GM12878 (cell line): ENCODE data around the gene FAS. TPM values are rescaled to one million over a fixed set of nuclear protein-coding genes. Genes with fewer than 3 reads are reported as not detected.

Experiments used
- ATAC-seq: fragments of 200-7000 bp; cut with Tn5 transposase; 3 replicates; pipeline ENCODE4 v1.9.1; 2020; ENCODE audit warnings: mild to moderate bottlenecking, moderate library complexity
- BruUV-seq: library from RNA; stranded (reverse); fragments of 400-500 nt; replicated peaks from 2 replicates; lab custom pipeline; 2021; lab: Mats Ljungman, UMichigan
- CTCF ChIA-PET: fragments of 300-600 bp; sonication (Branson Sonifier 250); formaldehyde crosslinking; extraction: SDS; loops from one replicate; lab custom pipeline; 2021; ENCODE audit warnings: inconsistent platforms; lab: Yijun Ruan, JAX
- POLR2A ChIA-PET: fragments of 350-600 bp; formaldehyde crosslinking; extraction: SDS; loops from one replicate; lab custom pipeline; 2021; ENCODE audit warnings: inconsistent platforms; lab: Charles Lee
- RAD21 ChIA-PET: fragments of 300-600 bp; sonication (Branson Sonifier 250); formaldehyde crosslinking; loops from one replicate; lab custom pipeline; 2023; ENCODE audit warnings: antibody characterized with exemption; ENCODE audit not compliant: unreplicated experiment; lab: Charles Lee
- SMC1A ChIA-PET: fragments of 300-600 bp; sonication (Branson Sonifier 250); formaldehyde crosslinking; loops from one replicate; lab custom pipeline; 2023; ENCODE audit not compliant: unreplicated experiment, uncharacterized antibody; lab: Charles Lee
- DNase-seq: peaks from one replicate; pipeline ENCODE4 v3.0.0-alpha.2; 2011; ENCODE audit warnings: low read depth, low spot score
- FAIRE-seq: peaks from 3 replicates; lab custom pipeline; 2011; peaks lifted over from hg19 to GRCh38; lab: Jason Lieb, UNC
- H2AFZ ChIP-seq: 2 replicates; pipeline ENCODE4 v1.6.0; 2011; ENCODE audit warnings: low read depth, low read length, control low read depth; ENCODE audit not compliant: control insufficient read depth
- H3K27ac ChIP-seq: 2 replicates; pipeline ENCODE4 v1.5.1; 2011; ENCODE audit warnings: control low read depth; ENCODE audit not compliant: control insufficient read depth, insufficient read depth
- H3K27me3 ChIP-seq, 2 experiments: replicated peaks in 1 of 2; 2 replicates each; pipeline versions ENCODE4 v1.6.0 to v1.6.1; 2011; ENCODE audit warnings: low read length in 1 of 2; ENCODE audit not compliant: control insufficient read depth in 2 of 2, insufficient read depth in 2 of 2
- H3K36me3 ChIP-seq, 2 experiments: 2 replicates each; pipeline ENCODE4 v1.5.1; 2011; ENCODE audit warnings: low read length in 1 of 2; ENCODE audit not compliant: control insufficient read depth in 2 of 2, insufficient read depth in 2 of 2
- H3K4me1 ChIP-seq: 2 replicates; pipeline ENCODE4 v1.6.1; 2011; ENCODE audit warnings: mild to moderate bottlenecking, low read length, moderate library complexity, mixed read lengths; ENCODE audit not compliant: control insufficient read depth, insufficient read depth
- H3K4me2 ChIP-seq: 2 replicates; pipeline ENCODE4 v1.6.0; 2011; ENCODE audit warnings: control low read depth; ENCODE audit not compliant: control insufficient read depth, insufficient read depth
- H3K4me3 ChIP-seq: fragments of 200-600 bp; sonication (generic); 2 replicates; pipeline ENCODE4 v1.5.1; 2016
- H3K79me2 ChIP-seq: 2 replicates; pipeline ENCODE4 v1.6.0; 2011; ENCODE audit warnings: low read length; ENCODE audit not compliant: control insufficient read depth, insufficient read depth
- H3K9ac ChIP-seq: 2 replicates; pipeline ENCODE4 v1.8.0; 2011; ENCODE audit warnings: low read length, control low read depth, mixed read lengths; ENCODE audit not compliant: control insufficient read depth, insufficient read depth
- H3K9me3 ChIP-seq: replicated peaks from 3 replicates; pipeline ENCODE4 v1.5.1; 2011; ENCODE audit warnings: mild to moderate bottlenecking, low read length; ENCODE audit not compliant: control insufficient read depth, insufficient read depth
- H4K20me1 ChIP-seq: 2 replicates; pipeline ENCODE4 v1.6.0; 2011; ENCODE audit not compliant: control insufficient read depth, insufficient read depth
- FOS ChIP-seq: IDR thresholded peaks from 3 replicates; pipeline ENCODE4 v1.6.1; 2011; ENCODE audit warnings: borderline replicate concordance; ENCODE audit not compliant: insufficient read length; ENCODE audit errors: extremely low read depth
- KDM1A ChIP-seq: fragments of 200-600 bp; sonication (generic); IDR thresholded peaks from 2 replicates; pipeline ENCODE4 v1.6.1; 2016; ENCODE audit warnings: borderline replicate concordance
- NBN ChIP-seq: fragments of 450-650 bp; IDR thresholded peaks from 2 replicates; pipeline ENCODE4 v1.6.1; 2016
- POLR2A ChIP-seq: IDR thresholded peaks from 2 replicates; pipeline ENCODE4 v1.6.1; 2011; ENCODE audit warnings: low read depth, mild to moderate bottlenecking, low read length
- RAD51 ChIP-seq: fragments of 450-650 bp; IDR thresholded peaks from 2 replicates; pipeline ENCODE4 v1.6.1; 2016; ENCODE audit warnings: moderate library complexity, mild to moderate bottlenecking, inconsistent platforms
- RBBP5 ChIP-seq: fragments of 200-600 bp; sonication (generic); conservative IDR thresholded peaks from 2 replicates; pipeline ENCODE4 v1.6.1; 2016
- RELA ChIP-seq: fragments of 450-650 bp; IDR thresholded peaks from 2 replicates; pipeline ENCODE4 v1.8.0; 2014; ENCODE audit warnings: borderline replicate concordance; ENCODE audit not compliant: partially characterized antibody
- SP1 ChIP-seq: IDR thresholded peaks from one replicate; pipeline ENCODE4 v1.6.1; 2011; ENCODE audit warnings: low read depth, low read length
- ZNF384 ChIP-seq: IDR thresholded peaks from 2 replicates; pipeline ENCODE4 v1.6.1; 2012; ENCODE audit warnings: low read depth, mild to moderate bottlenecking, low read length, improper control_type of control experiment, borderline replicate concordance
- WGBS: methylation state at CpG from one replicate; pipeline ENCODE4 v1.1.6; 2016; ENCODE audit warnings: low lambda C conversion rate; ENCODE audit not compliant: insufficient replicate concordance, insufficient coverage; ENCODE audit errors: missing lambda C conversion rate; 5-methylcytosine and 5-hydroxymethylcytosine counted together
- in situ Hi-C: fragments of 300-500 bp; cut with MboI; formaldehyde crosslinking; loops from 9 replicates; pipeline ENCODE4 v1.14.3; 2018; ENCODE audit warnings: mixed read lengths
- intact Hi-C: fragments of 100-400 bp; cut with micrococcal nuclease; formaldehyde crosslinking; loops from one replicate; pipeline ENCODE4 v1.14.2; 2022; ENCODE audit not compliant: unreplicated experiment
- polyA plus RNA-seq, 11 experiments: library from polyadenylated mRNA; depleted of rRNA in 4 of 11; unstranded in 6 of 11; stranded (reverse) in 5 of 11; fragments of >200 nt; fragmentation: Nextera tagmentation in 4 of 11; fragmentation: Illumina TruSeq in 1 of 11; extraction: Ambion mirVana in 4 of 11; extraction: Trizol in 1 of 11; gene quantifications; 1 replicate in 1 of 11; 2 replicates in 10 of 11; pipeline versions ENCODE4 v1.2.1 to v1.2.3, GENCODE V29; 2011 to 2016; ENCODE audit warnings: inconsistent platforms in 2 of 11, missing spikeins in 2 of 11, low read depth in 1 of 11
- total RNA-seq, 4 experiments: library from RNA; depleted of rRNA in 3 of 4; stranded (reverse); fragments of >200 nt in 3 of 4; fragmentation: Illumina TruSeq in 1 of 4; extraction: Trizol in 1 of 4; gene quantifications; 2 replicates each; pipeline versions ENCODE4 v1.2.1 to v1.2.3, GENCODE V29; 2013 to 2021
- TF ChIP-seq, protein P1 (sequence below): fragments of 450-650 bp; IDR thresholded peaks from 2 replicates; pipeline ENCODE4 v1.6.1; 2014; ENCODE audit warnings: mild to moderate bottlenecking
- TF ChIP-seq, protein P2 (sequence below): IDR thresholded peaks from 2 replicates; pipeline ENCODE4 v1.6.1; 2011; ENCODE audit warnings: low read depth, low read length, improper control_type of control experiment, borderline replicate concordance
- TF ChIP-seq, protein P3 (sequence below): fragments of 450-650 bp; formaldehyde crosslinking; IDR thresholded peaks from 2 replicates; pipeline ENCODE4 v1.5.0; 2022; ENCODE audit warnings: mild to moderate bottlenecking, missing genetic modification characterization
- TF ChIP-seq, protein P4 (sequence below): IDR thresholded peaks from 2 replicates; pipeline ENCODE4 v1.6.1; 2011; ENCODE audit warnings: low read depth, mild to moderate bottlenecking, low read length, moderate library complexity, borderline replicate concordance; ENCODE audit errors: extremely low read depth
- TF ChIP-seq, protein P5 (sequence below): fragments of 450-650 bp; formaldehyde crosslinking; IDR thresholded peaks from 2 replicates; pipeline ENCODE4 v1.4.0; 2020; ENCODE audit warnings: mild to moderate bottlenecking, moderate library complexity

FAS gene
- total and polyA plus RNA-seq, 10 of the 15 experiments (the other 5 are each of a cell fraction or from before 2014, with no cell fraction given): 50.1 to 147 (median 69.9) TPM

DNA sequence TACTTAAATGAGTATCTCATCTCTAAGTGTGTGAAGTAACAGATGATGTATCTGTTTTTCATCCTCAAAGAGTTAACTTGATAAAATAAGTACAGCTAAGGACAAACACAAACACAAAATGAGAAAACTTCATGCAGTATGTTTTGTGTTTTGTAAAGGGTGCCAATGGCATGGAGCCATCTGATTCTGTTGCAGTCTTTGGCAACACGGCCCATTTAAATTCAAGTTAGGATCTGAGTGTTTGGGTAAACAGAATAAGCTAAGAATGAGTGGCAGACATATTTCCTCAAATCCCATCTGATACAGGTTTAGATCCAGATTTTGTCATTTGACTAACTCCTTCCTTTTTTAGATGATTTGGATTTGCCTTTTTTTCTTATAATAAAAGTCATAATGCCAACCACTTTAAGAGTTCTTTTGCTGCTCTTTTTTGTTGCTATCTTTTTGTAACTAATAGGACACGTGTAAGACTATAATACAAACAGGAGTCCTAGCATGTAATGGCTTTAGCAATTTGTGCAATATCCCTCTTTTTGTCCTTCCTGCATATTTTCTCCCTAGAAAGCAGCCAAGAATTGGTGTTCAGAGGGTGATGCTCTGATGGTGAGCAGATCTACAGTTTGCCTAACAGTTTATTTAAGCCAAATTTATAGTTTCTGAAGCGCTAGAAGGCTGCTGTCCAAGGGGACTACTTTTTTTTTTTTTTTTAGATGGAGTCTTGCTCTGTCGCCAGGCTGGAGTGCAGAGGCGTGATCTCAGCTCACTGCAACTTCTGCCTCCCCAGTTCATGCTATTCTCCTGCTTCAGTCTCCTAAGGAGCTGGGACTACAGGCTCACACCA lies 19.2 kb upstream of the FAS start:
- no peak for ATAC-seq
- SMC1A ChIA-PET: interaction anchor here (0.5 to 1.3 kb wide), 7 partner anchors 8 to 173 kb away, joined by 3 to 4 read pairs (median 3); no protein-coding TSS in a partner anchor
- no TSS peak for BruUV-seq
- Histone ChIP-seq H3K4me1 (no peaks in the 10 kb centered on the region), H3K27me3 (no peaks in the 10 kb centered on the region), H3K36me3 (no peaks in the 10 kb centered on the region), H3K27ac (no peak overlapping the region), H3K9me3 (no peaks in the 10 kb centered on the region), H3K79me2 (no peaks in the 10 kb centered on the region), H4K20me1 (no peaks in the 10 kb centered on the region), H3K4me2 (no peak overlapping the region), H2AFZ (no peak overlapping the region), H3K9ac (no peak overlapping the region), H3K4me3 (no peak overlapping the region)
- CTCF ChIA-PET: interaction anchor here (0.6 to 2.6 kb wide), 4 partner anchors 16 to 247 kb away, joined by 3 to 8 read pairs (median 4); no protein-coding TSS in a partner anchor
- no peak for DNase-seq
- WGBS: 85% methylated on average over 4 of the region's 5 CpGs
- intact Hi-C loops (no loop called here), in situ Hi-C loops (no loop called here)
- FAIRE-seq: no peak
- POLR2A ChIA-PET: no interaction called here
- RAD21 ChIA-PET: no interaction called here
- TF ChIP-seq, protein P1, sequence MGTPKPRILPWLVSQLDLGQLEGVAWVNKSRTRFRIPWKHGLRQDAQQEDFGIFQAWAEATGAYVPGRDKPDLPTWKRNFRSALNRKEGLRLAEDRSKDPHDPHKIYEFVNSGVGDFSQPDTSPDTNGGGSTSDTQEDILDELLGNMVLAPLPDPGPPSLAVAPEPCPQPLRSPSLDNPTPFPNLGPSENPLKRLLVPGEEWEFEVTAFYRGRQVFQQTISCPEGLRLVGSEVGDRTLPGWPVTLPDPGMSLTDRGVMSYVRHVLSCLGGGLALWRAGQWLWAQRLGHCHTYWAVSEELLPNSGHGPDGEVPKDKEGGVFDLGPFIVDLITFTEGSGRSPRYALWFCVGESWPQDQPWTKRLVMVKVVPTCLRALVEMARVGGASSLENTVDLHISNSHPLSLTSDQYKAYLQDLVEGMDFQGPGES: no peak
- TF ChIP-seq RELA: no peak
- no peak for TF ChIP-seq ZNF384
- no peak for TF ChIP-seq FOS
- TF ChIP-seq, protein P2, sequence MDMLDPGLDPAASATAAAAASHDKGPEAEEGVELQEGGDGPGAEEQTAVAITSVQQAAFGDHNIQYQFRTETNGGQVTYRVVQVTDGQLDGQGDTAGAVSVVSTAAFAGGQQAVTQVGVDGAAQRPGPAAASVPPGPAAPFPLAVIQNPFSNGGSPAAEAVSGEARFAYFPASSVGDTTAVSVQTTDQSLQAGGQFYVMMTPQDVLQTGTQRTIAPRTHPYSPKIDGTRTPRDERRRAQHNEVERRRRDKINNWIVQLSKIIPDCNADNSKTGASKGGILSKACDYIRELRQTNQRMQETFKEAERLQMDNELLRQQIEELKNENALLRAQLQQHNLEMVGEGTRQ: no peak
- no peak for TF ChIP-seq RBBP5
- TF ChIP-seq, protein P3, sequence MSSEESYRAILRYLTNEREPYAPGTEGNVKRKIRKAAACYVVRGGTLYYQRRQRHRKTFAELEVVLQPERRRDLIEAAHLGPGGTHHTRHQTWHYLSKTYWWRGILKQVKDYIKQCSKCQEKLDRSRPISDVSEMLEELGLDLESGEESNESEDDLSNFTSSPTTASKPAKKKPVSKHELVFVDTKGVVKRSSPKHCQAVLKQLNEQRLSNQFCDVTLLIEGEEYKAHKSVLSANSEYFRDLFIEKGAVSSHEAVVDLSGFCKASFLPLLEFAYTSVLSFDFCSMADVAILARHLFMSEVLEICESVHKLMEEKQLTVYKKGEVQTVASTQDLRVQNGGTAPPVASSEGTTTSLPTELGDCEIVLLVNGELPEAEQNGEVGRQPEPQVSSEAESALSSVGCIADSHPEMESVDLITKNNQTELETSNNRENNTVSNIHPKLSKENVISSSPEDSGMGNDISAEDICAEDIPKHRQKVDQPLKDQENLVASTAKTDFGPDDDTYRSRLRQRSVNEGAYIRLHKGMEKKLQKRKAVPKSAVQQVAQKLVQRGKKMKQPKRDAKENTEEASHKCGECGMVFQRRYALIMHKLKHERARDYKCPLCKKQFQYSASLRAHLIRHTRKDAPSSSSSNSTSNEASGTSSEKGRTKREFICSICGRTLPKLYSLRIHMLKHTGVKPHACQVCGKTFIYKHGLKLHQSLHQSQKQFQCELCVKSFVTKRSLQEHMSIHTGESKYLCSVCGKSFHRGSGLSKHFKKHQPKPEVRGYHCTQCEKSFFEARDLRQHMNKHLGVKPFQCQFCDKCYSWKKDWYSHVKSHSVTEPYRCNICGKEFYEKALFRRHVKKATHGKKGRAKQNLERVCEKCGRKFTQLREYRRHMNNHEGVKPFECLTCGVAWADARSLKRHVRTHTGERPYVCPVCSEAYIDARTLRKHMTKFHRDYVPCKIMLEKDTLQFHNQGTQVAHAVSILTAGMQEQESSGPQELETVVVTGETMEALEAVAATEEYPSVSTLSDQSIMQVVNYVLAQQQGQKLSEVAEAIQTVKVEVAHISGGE (CRISPR knock-in tag): no peak
- TF ChIP-seq, protein P4, sequence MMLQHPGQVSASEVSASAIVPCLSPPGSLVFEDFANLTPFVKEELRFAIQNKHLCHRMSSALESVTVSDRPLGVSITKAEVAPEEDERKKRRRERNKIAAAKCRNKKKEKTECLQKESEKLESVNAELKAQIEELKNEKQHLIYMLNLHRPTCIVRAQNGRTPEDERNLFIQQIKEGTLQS: no peak
- TF ChIP-seq KDM1A: no peak
- TF ChIP-seq RAD51: no peak
- TF ChIP-seq, protein P5, sequence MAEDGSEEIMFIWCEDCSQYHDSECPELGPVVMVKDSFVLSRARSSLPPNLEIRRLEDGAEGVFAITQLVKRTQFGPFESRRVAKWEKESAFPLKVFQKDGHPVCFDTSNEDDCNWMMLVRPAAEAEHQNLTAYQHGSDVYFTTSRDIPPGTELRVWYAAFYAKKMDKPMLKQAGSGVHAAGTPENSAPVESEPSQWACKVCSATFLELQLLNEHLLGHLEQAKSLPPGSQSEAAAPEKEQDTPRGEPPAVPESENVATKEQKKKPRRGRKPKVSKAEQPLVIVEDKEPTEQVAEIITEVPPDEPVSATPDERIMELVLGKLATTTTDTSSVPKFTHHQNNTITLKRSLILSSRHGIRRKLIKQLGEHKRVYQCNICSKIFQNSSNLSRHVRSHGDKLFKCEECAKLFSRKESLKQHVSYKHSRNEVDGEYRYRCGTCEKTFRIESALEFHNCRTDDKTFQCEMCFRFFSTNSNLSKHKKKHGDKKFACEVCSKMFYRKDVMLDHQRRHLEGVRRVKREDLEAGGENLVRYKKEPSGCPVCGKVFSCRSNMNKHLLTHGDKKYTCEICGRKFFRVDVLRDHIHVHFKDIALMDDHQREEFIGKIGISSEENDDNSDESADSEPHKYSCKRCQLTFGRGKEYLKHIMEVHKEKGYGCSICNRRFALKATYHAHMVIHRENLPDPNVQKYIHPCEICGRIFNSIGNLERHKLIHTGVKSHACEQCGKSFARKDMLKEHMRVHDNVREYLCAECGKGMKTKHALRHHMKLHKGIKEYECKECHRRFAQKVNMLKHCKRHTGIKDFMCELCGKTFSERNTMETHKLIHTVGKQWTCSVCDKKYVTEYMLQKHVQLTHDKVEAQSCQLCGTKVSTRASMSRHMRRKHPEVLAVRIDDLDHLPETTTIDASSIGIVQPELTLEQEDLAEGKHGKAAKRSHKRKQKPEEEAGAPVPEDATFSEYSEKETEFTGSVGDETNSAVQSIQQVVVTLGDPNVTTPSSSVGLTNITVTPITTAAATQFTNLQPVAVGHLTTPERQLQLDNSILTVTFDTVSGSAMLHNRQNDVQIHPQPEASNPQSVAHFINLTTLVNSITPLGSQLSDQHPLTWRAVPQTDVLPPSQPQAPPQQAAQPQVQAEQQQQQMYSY: no peak
- TF ChIP-seq NBN: no peak
- no peak for TF ChIP-seq SP1
- TF ChIP-seq POLR2A: no peak
